ENCODE measurements around the gene GCDH.
"Not testable (repeated sequence)": the region's sequence is repeated elsewhere in the genome, so short reads cannot be mapped to it uniquely, and the experiment has no call there.

Gene GCDH

GRCh38 chr19:12912571-12912970 is 21.6 kb downstream of the GCDH start:
- DNase-seq, result no peak

GRCh38 chr19:12913011-12913561 is 22.1 kb downstream of the GCDH start:
- DNase-seq, result no peak

- peak; percentile 56 for DNase-seq
Observed at GRCh38 chr19:12913851-12914690, 23.1 kb downstream of the GCDH start.

GRCh38 chr19:12915860-12916259 is 24.9 kb downstream of the GCDH start:
- DNase-seq, result not testable (repeated sequence)

GRCh38 chr19:12918253-12918652 is 27.3 kb downstream of the GCDH start:
- no peak for DNase-seq

- DNase-seq, result no peak
Observed at GRCh38 chr19:12921047-12921446, 30.1 kb downstream of the GCDH start.

GRCh38 chr19:12922959-12923358 is 32.0 kb downstream of the GCDH start:
- no peak for DNase-seq

- DNase-seq, result no peak
Observed at GRCh38 chr19:12924621-12925310, 33.8 kb downstream of the GCDH start.

- no peak for DNase-seq
Observed at GRCh38 chr19:12930002-12930645, 39.2 kb downstream of the GCDH start.

GRCh38 chr19:12932392-12933286 is 41.7 kb downstream of the GCDH start:
- DNase-seq, result no peak

GRCh38 chr19:12933287-12934072 is 42.5 kb downstream of the GCDH start, which contains the start of gene FARSA:
FARSA (minus strand) TSS chr19:12933711; CDS start chr19:12933696, 15 bp downstream.
- peak; percentile 82 for DNase-seq

- DNase-seq, result no peak
Observed at GRCh38 chr19:12935071-12935470, 44.1 kb downstream of the GCDH start.

- DNase-seq, result no peak
Observed at GRCh38 chr19:12936582-12936981, 45.6 kb downstream of the GCDH start.

GRCh38 chr19:12937093-12937926 is 46.4 kb downstream of the GCDH start:
- no peak for DNase-seq

- peak; percentile 99 for DNase-seq
Observed at GRCh38 chr19:12937927-12938778, 47.2 kb downstream of the GCDH start, which contains the start of gene CALR. CALR (plus strand) TSS chr19:12938609; CDS start chr19:12938680, 71 bp downstream.

GRCh38 chr19:12938779-12939601 is 48.0 kb downstream of the GCDH start:
- peak; percentile 42 for DNase-seq

- DNase-seq, result no peak
Observed at GRCh38 chr19:12939975-12940423, 49.0 kb downstream of the GCDH start.

- no peak for DNase-seq
Observed at GRCh38 chr19:12940897-12941296, 49.9 kb downstream of the GCDH start.
